ENCODE results near the gene PLD5.
"Not testable (repeated sequence)": the region's sequence is repeated elsewhere in the genome, so short reads cannot be mapped to it uniquely, and the experiment has no call there.

The PLD5 gene

GRCh38 chr1:242133351-242133750, 391.1 kb downstream of the PLD5 start:
- no peak for TF ChIP-seq POLR2A (IDR thresholded peaks at IDR 0.05; ENCODE audit: low read depth, low read length)
- TF ChIP-seq PAX5 (IDR thresholded peaks at IDR 0.05; ENCODE audit: insufficient read depth, low read length, severe bottlenecking), result no peak
- TF ChIP-seq SPI1 (IDR thresholded peaks at IDR 0.05; ENCODE audit: low read depth, low read length), result peak; percentile 18; the same call in 1 of the 2 replicates
- DNase-seq (ENCODE audit: insufficient read length, low spot score), result no peak
- no peak for FAIRE-seq

GRCh38 chr1:242132121-242132817, 392.2 kb downstream of the PLD5 start:
- DNase-seq (ENCODE audit: insufficient read length, low spot score) (no peak), FAIRE-seq (no peak)
- TF ChIP-seq PAX5 (IDR thresholded peaks at IDR 0.05; ENCODE audit: insufficient read depth, low read length, severe bottlenecking) (no peak), TAF1 (IDR thresholded peaks at IDR 0.05; ENCODE audit: low read depth, low read length) (no peak), POLR2A (IDR thresholded peaks at IDR 0.05; ENCODE audit: low read depth, low read length) (no peak), POLR2AphosphoS5 (IDR thresholded peaks at IDR 0.05; ENCODE audit: low read depth, low read length) (no peak), POU2F2 (IDR thresholded peaks at IDR 0.05; ENCODE audit: low read depth, low read length) (no peak)

GRCh38 chr1:242128951-242129502, 395.5 kb downstream of the PLD5 start:
- DNase-seq (ENCODE audit: insufficient read length, low spot score), result no peak
- no peak for FAIRE-seq
- TF ChIP-seq SPI1 (IDR thresholded peaks at IDR 0.05; ENCODE audit: low read depth, low read length), result no peak
- TF ChIP-seq PAX5 (IDR thresholded peaks at IDR 0.05; ENCODE audit: insufficient read depth, low read length, severe bottlenecking), result no peak
- no peak for TF ChIP-seq POLR2AphosphoS5 (IDR thresholded peaks at IDR 0.05; ENCODE audit: low read depth, low read length)
- TF ChIP-seq TAF1 (IDR thresholded peaks at IDR 0.05; ENCODE audit: low read depth, low read length), result no peak
- no peak for TF ChIP-seq POLR2A (IDR thresholded peaks at IDR 0.05; ENCODE audit: low read depth, low read length)
- TF ChIP-seq POU2F2 (IDR thresholded peaks at IDR 0.05; ENCODE audit: low read depth, low read length), result no peak

GRCh38 chr1:242120432-242120831, 404.1 kb downstream of the PLD5 start:
- FAIRE-seq (no peak), DNase-seq (ENCODE audit: insufficient read length, low spot score) (no peak)

GRCh38 chr1:242100921-242101320, 423.6 kb downstream of the PLD5 start:
- FAIRE-seq, result no peak
- DNase-seq (ENCODE audit: insufficient read length, low spot score), result no peak
- TF ChIP-seq PAX5 (IDR thresholded peaks at IDR 0.05; ENCODE audit: insufficient read depth, low read length, severe bottlenecking) (no peak), POLR2A (IDR thresholded peaks at IDR 0.05; ENCODE audit: low read depth, low read length) (no peak), POLR2AphosphoS5 (IDR thresholded peaks at IDR 0.05; ENCODE audit: low read depth, low read length) (no peak), TAF1 (IDR thresholded peaks at IDR 0.05; ENCODE audit: low read depth, low read length) (no peak), SPI1 (IDR thresholded peaks at IDR 0.05; ENCODE audit: low read depth, low read length) (no peak), POU2F2 (IDR thresholded peaks at IDR 0.05; ENCODE audit: low read depth, low read length) (no peak)

More at GRCh38 chr1:242120432-242120831, 404.1 kb downstream of the PLD5 start:
- TF ChIP-seq POU2F2 (IDR thresholded peaks at IDR 0.05; ENCODE audit: low read depth, low read length) (no peak), TAF1 (IDR thresholded peaks at IDR 0.05; ENCODE audit: low read depth, low read length) (no peak), SPI1 (IDR thresholded peaks at IDR 0.05; ENCODE audit: low read depth, low read length) (no peak), PAX5 (IDR thresholded peaks at IDR 0.05; ENCODE audit: insufficient read depth, low read length, severe bottlenecking) (no peak), POLR2A (IDR thresholded peaks at IDR 0.05; ENCODE audit: low read depth, low read length) (no peak), POLR2AphosphoS5 (IDR thresholded peaks at IDR 0.05; ENCODE audit: low read depth, low read length) (no peak)

GRCh38 chr1:242097283-242097682, 427.2 kb downstream of the PLD5 start:
- not testable (repeated sequence) for DNase-seq (ENCODE audit: insufficient read length, low spot score); FAIRE-seq

GRCh38 chr1:242093116-242093515, 431.4 kb downstream of the PLD5 start:
- no peak for TF ChIP-seq TAF1 (IDR thresholded peaks at IDR 0.05; ENCODE audit: low read depth, low read length)
- no peak for TF ChIP-seq PAX5 (IDR thresholded peaks at IDR 0.05; ENCODE audit: insufficient read depth, low read length, severe bottlenecking)
- TF ChIP-seq POU2F2 (IDR thresholded peaks at IDR 0.05; ENCODE audit: low read depth, low read length), result no peak
- no peak for TF ChIP-seq POLR2AphosphoS5 (IDR thresholded peaks at IDR 0.05; ENCODE audit: low read depth, low read length)
- no peak for TF ChIP-seq SPI1 (IDR thresholded peaks at IDR 0.05; ENCODE audit: low read depth, low read length)
- no peak for DNase-seq (ENCODE audit: insufficient read length, low spot score)
- no peak for FAIRE-seq

GRCh38 chr1:242089911-242090310, 434.6 kb downstream of the PLD5 start:
- no peak for FAIRE-seq
- TF ChIP-seq SPI1 (IDR thresholded peaks at IDR 0.05; ENCODE audit: low read depth, low read length), result no peak
- TF ChIP-seq PAX5 (IDR thresholded peaks at IDR 0.05; ENCODE audit: insufficient read depth, low read length, severe bottlenecking), result no peak
- TF ChIP-seq POU2F2 (IDR thresholded peaks at IDR 0.05; ENCODE audit: low read depth, low read length), result no peak
- TF ChIP-seq POLR2A (IDR thresholded peaks at IDR 0.05; ENCODE audit: low read depth, low read length), result no peak
- TF ChIP-seq TAF1 (IDR thresholded peaks at IDR 0.05; ENCODE audit: low read depth, low read length), result no peak
- no peak for TF ChIP-seq POLR2AphosphoS5 (IDR thresholded peaks at IDR 0.05; ENCODE audit: low read depth, low read length)
- no peak for DNase-seq (ENCODE audit: insufficient read length, low spot score)

- DNase-seq (ENCODE audit: insufficient read length, low spot score) (no peak), FAIRE-seq (no peak)
- TF ChIP-seq PAX5 (IDR thresholded peaks at IDR 0.05; ENCODE audit: insufficient read depth, low read length, severe bottlenecking), result no peak
- TF ChIP-seq TAF1 (IDR thresholded peaks at IDR 0.05; ENCODE audit: low read depth, low read length), result no peak
- no peak for TF ChIP-seq POU2F2 (IDR thresholded peaks at IDR 0.05; ENCODE audit: low read depth, low read length)
- no peak for TF ChIP-seq POLR2A (IDR thresholded peaks at IDR 0.05; ENCODE audit: low read depth, low read length)
- no peak for TF ChIP-seq POLR2AphosphoS5 (IDR thresholded peaks at IDR 0.05; ENCODE audit: low read depth, low read length)
- no peak for TF ChIP-seq SPI1 (IDR thresholded peaks at IDR 0.05; ENCODE audit: low read depth, low read length)
These were observed 435.6 kb downstream of the PLD5 start for GRCh38 chr1:242088875-242089274.

- FAIRE-seq, result no peak
- TF ChIP-seq TAF1 (IDR thresholded peaks at IDR 0.05; ENCODE audit: low read depth, low read length) (no peak), PAX5 (IDR thresholded peaks at IDR 0.05; ENCODE audit: insufficient read depth, low read length, severe bottlenecking) (no peak), POU2F2 (IDR thresholded peaks at IDR 0.05; ENCODE audit: low read depth, low read length) (no peak), SPI1 (IDR thresholded peaks at IDR 0.05; ENCODE audit: low read depth, low read length) (no peak), POLR2AphosphoS5 (IDR thresholded peaks at IDR 0.05; ENCODE audit: low read depth, low read length) (no peak), POLR2A (IDR thresholded peaks at IDR 0.05; ENCODE audit: low read depth, low read length) (no peak)
These were observed 437.8 kb downstream of the PLD5 start for GRCh38 chr1:242086706-242087105.

More at GRCh38 chr1:242086706-242087105, 437.8 kb downstream of the PLD5 start:
- DNase-seq (ENCODE audit: insufficient read length, low spot score), result no peak

Data from GM12891 (cell line).